HL-60 (cell line): Measurements from ENCODE around the gene FEV.

Experiments
- DNase-seq, 2 experiments: peaks; one replicate each; pipeline ENCODE4 v3.0.0-alpha.2; 2010 to 2020; ENCODE audit warnings: low read depth in 1 of 2, low spot score in 1 of 2
- H3K27ac ChIP-seq: fragments of 250-450 bp; sonication (Bioruptor Pico); replicated peaks from 2 replicates; pipeline ENCODE4 v1.5.1; 2020; ENCODE audit warnings: mild to moderate bottlenecking, moderate library complexity
- H3K27me3 ChIP-seq: fragments of 250-450 bp; sonication (Bioruptor Pico); 2 replicates; pipeline ENCODE4 v1.5.1; 2021; ENCODE audit warnings: mild to moderate bottlenecking, moderate library complexity; ENCODE audit not compliant: insufficient read depth, poor library complexity, severe bottlenecking
- H3K4me3 ChIP-seq: replicated peaks from 2 replicates; pipeline ENCODE4 v1.5.1; 2011; ENCODE audit warnings: mild to moderate bottlenecking, control low read depth, low read length; ENCODE audit not compliant: insufficient read depth
- CTCF ChIP-seq: IDR thresholded peaks from one replicate; pipeline ENCODE4 v1.5.1; 2011; ENCODE audit warnings: low read length, control low read depth, inconsistent platforms; ENCODE audit not compliant: insufficient read depth
- GABPA ChIP-seq: IDR thresholded peaks from 2 replicates; pipeline ENCODE4 v1.6.1; 2012; ENCODE audit warnings: low read depth
- POLR2AphosphoS5 ChIP-seq: IDR thresholded peaks from 2 replicates; pipeline ENCODE4 v1.6.1; 2012; ENCODE audit warnings: low read depth
- REST ChIP-seq: IDR thresholded peaks from 2 replicates; pipeline ENCODE4 v1.6.1; 2012; ENCODE audit warnings: low read depth; ENCODE audit not compliant: insufficient replicate concordance
- SPI1 ChIP-seq: IDR thresholded peaks from 2 replicates; pipeline ENCODE4 v1.6.1; 2012; ENCODE audit warnings: low read depth, mild to moderate bottlenecking, borderline replicate concordance

Gene FEV

GRCh38 chr2:219030177-219030940, 45.4 kb upstream of the FEV start:
- TF ChIP-seq CTCF (no peak), SPI1 (no peak), GABPA (no peak), POLR2AphosphoS5 (no peak), REST (no peak)
- H3K4me3 ChIP-seq = no peak overlapping the region
- DNase-seq = no peak
- H3K27ac ChIP-seq = no peak overlapping the region
- peaks cover 27% of the 10 kb centered on the region for H3K27me3 ChIP-seq

GRCh38 chr2:219029829-219030165, 44.8 kb upstream of the FEV start:
- H3K4me3 ChIP-seq = no peak overlapping the region

More at GRCh38 chr2:219029829-219030165, 44.8 kb upstream of the FEV start:
- DNase-seq = peak; percentile 52 to 68
- TF ChIP-seq REST (no peak), CTCF (peak; percentile 94)
- no peak overlapping the region for H3K27ac ChIP-seq
- peaks cover 25% of the 10 kb centered on the region for H3K27me3 ChIP-seq
